HepG2 (cell line): ENCODE measurements around the gene THEM5.

Experiments
- DNMT1 ChIP-seq: sonication (generic); formaldehyde crosslinking; IDR thresholded peaks from 2 replicates; pipeline ENCODE4 v1.5.1; 2020; ENCODE audit warnings: mild to moderate bottlenecking, missing genetic modification reagents
- PAWR ChIP-seq: sonication (generic); formaldehyde crosslinking; IDR thresholded peaks from 2 replicates; pipeline ENCODE4 v1.4.0; 2020; ENCODE audit warnings: missing genetic modification reagents, mild to moderate bottlenecking, borderline replicate concordance
- POLR2AphosphoS5 ChIP-seq: IDR thresholded peaks from 2 replicates; pipeline ENCODE4 v1.6.1; 2012; ENCODE audit warnings: low read depth, low read length
- REL ChIP-seq: sonication (generic); formaldehyde crosslinking; conservative IDR thresholded peaks from 2 replicates; pipeline ENCODE4 v1.8.0; 2022; ENCODE audit warnings: mild to moderate bottlenecking, missing genetic modification reagents, moderate library complexity
- TF ChIP-seq, protein P1 (sequence below): sonication (generic); formaldehyde crosslinking; IDR thresholded peaks from 2 replicates; pipeline ENCODE4 v1.5.0; 2020; ENCODE audit warnings: mild to moderate bottlenecking, missing genetic modification reagents, moderate library complexity
- TF ChIP-seq, protein P2 (sequence below): sonication (generic); formaldehyde crosslinking; IDR thresholded peaks from 2 replicates; pipeline ENCODE4 v1.5.0; 2020; ENCODE audit warnings: missing genetic modification reagents

DNA sequence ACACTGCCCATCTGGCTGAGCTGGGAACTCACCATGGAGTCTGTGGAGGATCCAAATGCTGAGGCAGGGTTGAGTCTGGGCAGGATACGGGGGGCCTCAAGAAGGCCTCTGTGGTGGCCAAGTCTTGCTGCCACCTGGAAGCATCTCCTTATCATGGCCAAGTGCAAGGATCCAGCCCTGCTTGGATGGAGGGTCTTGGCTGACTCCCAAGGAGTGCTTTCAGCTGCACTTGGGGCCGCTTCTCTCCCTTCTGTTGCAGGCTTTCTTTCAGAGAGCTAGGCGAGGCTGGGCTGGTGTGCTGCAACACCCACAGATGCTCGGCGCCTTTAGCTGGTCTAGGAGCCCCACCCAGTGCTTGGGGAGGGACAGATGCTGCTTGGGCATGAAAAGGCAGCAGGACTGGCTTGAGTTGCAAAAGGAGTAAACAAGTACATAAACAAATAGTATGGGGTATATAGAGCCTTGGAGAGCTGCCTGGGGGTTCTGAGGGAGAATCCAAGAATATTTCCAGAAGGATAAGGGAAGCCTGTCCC lies at the start of gene THEM5:
- no peak for TF ChIP-seq REL (CRISPR knock-in tag)
- no peak for TF ChIP-seq DNMT1 (CRISPR knock-in tag)
- TF ChIP-seq, protein P1, sequence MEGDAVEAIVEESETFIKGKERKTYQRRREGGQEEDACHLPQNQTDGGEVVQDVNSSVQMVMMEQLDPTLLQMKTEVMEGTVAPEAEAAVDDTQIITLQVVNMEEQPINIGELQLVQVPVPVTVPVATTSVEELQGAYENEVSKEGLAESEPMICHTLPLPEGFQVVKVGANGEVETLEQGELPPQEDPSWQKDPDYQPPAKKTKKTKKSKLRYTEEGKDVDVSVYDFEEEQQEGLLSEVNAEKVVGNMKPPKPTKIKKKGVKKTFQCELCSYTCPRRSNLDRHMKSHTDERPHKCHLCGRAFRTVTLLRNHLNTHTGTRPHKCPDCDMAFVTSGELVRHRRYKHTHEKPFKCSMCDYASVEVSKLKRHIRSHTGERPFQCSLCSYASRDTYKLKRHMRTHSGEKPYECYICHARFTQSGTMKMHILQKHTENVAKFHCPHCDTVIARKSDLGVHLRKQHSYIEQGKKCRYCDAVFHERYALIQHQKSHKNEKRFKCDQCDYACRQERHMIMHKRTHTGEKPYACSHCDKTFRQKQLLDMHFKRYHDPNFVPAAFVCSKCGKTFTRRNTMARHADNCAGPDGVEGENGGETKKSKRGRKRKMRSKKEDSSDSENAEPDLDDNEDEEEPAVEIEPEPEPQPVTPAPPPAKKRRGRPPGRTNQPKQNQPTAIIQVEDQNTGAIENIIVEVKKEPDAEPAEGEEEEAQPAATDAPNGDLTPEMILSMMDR (CRISPR knock-in tag) = no peak
- TF ChIP-seq, protein P2, sequence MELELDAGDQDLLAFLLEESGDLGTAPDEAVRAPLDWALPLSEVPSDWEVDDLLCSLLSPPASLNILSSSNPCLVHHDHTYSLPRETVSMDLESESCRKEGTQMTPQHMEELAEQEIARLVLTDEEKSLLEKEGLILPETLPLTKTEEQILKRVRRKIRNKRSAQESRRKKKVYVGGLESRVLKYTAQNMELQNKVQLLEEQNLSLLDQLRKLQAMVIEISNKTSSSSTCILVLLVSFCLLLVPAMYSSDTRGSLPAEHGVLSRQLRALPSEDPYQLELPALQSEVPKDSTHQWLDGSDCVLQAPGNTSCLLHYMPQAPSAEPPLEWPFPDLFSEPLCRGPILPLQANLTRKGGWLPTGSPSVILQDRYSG = no peak
- no peak for TF ChIP-seq PAWR (CRISPR knock-in tag)
- no peak for TF ChIP-seq POLR2AphosphoS5
